ENCODE data around the gene HADHB. TPM values are rescaled to one million over a fixed set of nuclear protein-coding genes. Genes with fewer than 3 reads are reported as not detected.

Gene HADHB
- total and polyA plus RNA-seq, 10 of the 15 experiments (the other 5 are each of a cell fraction or from before 2014, with no cell fraction given), result 53.7 to 145 (median 85.5) TPM

GRCh38 chr2:26246818-26247217, 2.1 kb downstream of the HADHB start:
- no peak for TF ChIP-seq SMAD5 (IDR thresholded peaks at IDR 0.05; ENCODE audit: low read depth)
- peak; percentile 86 for TF ChIP-seq RUNX3 (IDR thresholded peaks at IDR 0.05; ENCODE audit: low read length)
- peak; percentile 60 to 71; a peak in 3 of 4 replicates for TF ChIP-seq BHLHE40 (IDR thresholded peaks at IDR 0.05; ENCODE audit: borderline replicate concordance in 1 of 2, low read depth in 2 of 2, low read length in 1 of 2)
- 0 out of 2 replicates have a peak, but pooled peaks have one; percentile 10 for TF ChIP-seq ATF7 (IDR thresholded peaks at IDR 0.05; ENCODE audit: low read depth)
- peak; percentile 66 for TF ChIP-seq MLLT1 (IDR thresholded peaks at IDR 0.05)
- peak; percentile 94 for TF ChIP-seq ZBTB33 (IDR thresholded peaks at IDR 0.05)
- BruUV-seq (replicated peaks), result no TSS peak
- Histone ChIP-seq H3K4me3 (peak overlapping the region; percentile 92), H3K9me3 (replicated peaks; ENCODE audit: control insufficient read depth, insufficient read depth, low read length) (no peaks in the 10 kb centered on the region; the same call in 2 of the 3 replicates), H4K20me1 (ENCODE audit: control insufficient read depth, insufficient read depth) (no peaks in the 10 kb centered on the region), H3K9ac (ENCODE audit: control insufficient read depth, insufficient read depth, low read length) (peak overlapping the region; percentile 55; the same call in 1 of the 2 replicates), H3K79me2 (ENCODE audit: control insufficient read depth, insufficient read depth, low read length) (peaks cover 93% of the 10 kb centered on the region), H3K36me3 (ENCODE audit: control insufficient read depth in 2 of 2, insufficient read depth in 2 of 2, low read length in 1 of 2) (no peaks in the 10 kb centered on the region), H2AFZ (ENCODE audit: control insufficient read depth, low read depth, low read length) (peak overlapping the region; percentile 7; the same call in 1 of the 2 replicates), H3K27me3 (replicated peaks in 1 of 2; ENCODE audit: control insufficient read depth in 2 of 2, insufficient read depth in 2 of 2, low read length in 1 of 2) (no peaks in the 10 kb centered on the region), H3K4me1 (ENCODE audit: control insufficient read depth, insufficient read depth, low read length) (peaks cover 14% of the 10 kb centered on the region), H3K27ac (ENCODE audit: control insufficient read depth, insufficient read depth) (peak overlapping the region; percentile 1; the same call in 1 of the 2 replicates), H3K4me2 (ENCODE audit: control insufficient read depth, insufficient read depth) (peak overlapping the region; percentile 82)
- SMC1A ChIA-PET (ENCODE audit: uncharacterized antibody, unreplicated experiment), result interaction anchor here (1.0 to 8.9 kb wide), 12 partner anchors 9 to 100 kb away, joined by 3 to 71 read pairs (median 4); partner anchors contain the start of gene ADGRF3
- ATAC-seq (no peak; the same call in 2 of the 3 replicates), FAIRE-seq (no peak), DNase-seq (ENCODE audit: low read depth, low spot score) (peak; percentile 21)
- CTCF ChIA-PET, result interaction anchor here (0.5 to 2.9 kb wide), 8 partner anchors 20 to 223 kb away, joined by 3 to 12 read pairs (median 4); no protein-coding TSS in a partner anchor
- WGBS (ENCODE audit: insufficient coverage, insufficient replicate concordance, low lambda C conversion rate, missing lambda C conversion rate), result 17% methylated on average over 9 of the region's 9 CpGs
- intact Hi-C loops (cut with micrococcal nuclease; ENCODE audit: unreplicated experiment) (no loop called here), in situ Hi-C loops (cut with MboI) (no loop called here)
- RAD21 ChIA-PET (ENCODE audit: unreplicated experiment), result interaction anchor here (0.6 to 4.9 kb wide), 7 partner anchors 9 to 205 kb away, joined by 3 to 41 read pairs (median 4); partner anchors contain the start of gene SELENOI
- POLR2A ChIA-PET, result interaction anchor here (0.5 to 5.1 kb wide), 8 partner anchors 14 to 832 kb away, joined by 3 to 35 read pairs (median 5); partner anchors contain the start of genes ADGRF3 and SELENOI
